HG03457 (cell line): Measurements from ENCODE around the gene RNF175.

Source experiments
- ATAC-seq: cut with Tn5 transposase; IDR thresholded peaks from one replicate; pipeline ENCODE4 v1.9.1; 2021; ENCODE audit warnings: moderate number of reproducible peaks; ENCODE audit not compliant: unreplicated experiment

The RNF175 gene

GRCh38 chr4:153785910-153786721 lies 26.3 kb upstream of the RNF175 start:
- no peak for ATAC-seq

GRCh38 chr4:153784166-153784699 lies 24.4 kb upstream of the RNF175 start:
- no peak for ATAC-seq

GRCh38 chr4:153782581-153782980 lies 22.8 kb upstream of the RNF175 start:
- no peak for ATAC-seq

- ATAC-seq, result no peak
These were observed 22.0 kb upstream of the RNF175 start for GRCh38 chr4:153781717-153782416.

- ATAC-seq, result no peak
These were observed 21.5 kb upstream of the RNF175 start for GRCh38 chr4:153781280-153781679.

GRCh38 chr4:153780876-153781275 lies 21.1 kb upstream of the RNF175 start:
- no peak for ATAC-seq

- no peak for ATAC-seq
These were observed 20.4 kb upstream of the RNF175 start for GRCh38 chr4:153780221-153780620.

GRCh38 chr4:153778383-153778782 lies 18.6 kb upstream of the RNF175 start:
- ATAC-seq, result no peak

GRCh38 chr4:153777421-153777820 lies 17.6 kb upstream of the RNF175 start:
- ATAC-seq, result no peak

- ATAC-seq, result no peak
These were observed 16.8 kb upstream of the RNF175 start for GRCh38 chr4:153776601-153777000.

GRCh38 chr4:153773236-153773690 lies 13.4 kb upstream of the RNF175 start:
- ATAC-seq, result no peak

- ATAC-seq, result no peak
These were observed 11.2 kb upstream of the RNF175 start for GRCh38 chr4:153771046-153771445.

- ATAC-seq, result no peak
These were observed 6.9 kb upstream of the RNF175 start for GRCh38 chr4:153766758-153767157.

- ATAC-seq, result no peak
These were observed 6.1 kb upstream of the RNF175 start for GRCh38 chr4:153765894-153766293.

GRCh38 chr4:153764601-153765368 lies 5.0 kb upstream of the RNF175 start:
- no peak for ATAC-seq

- no peak for ATAC-seq
These were observed 3.6 kb upstream of the RNF175 start for GRCh38 chr4:153763404-153763803.

- ATAC-seq, result no peak
These were observed 977 bp downstream of the RNF175 start for GRCh38 chr4:153758688-153759406.

GRCh38 chr4:153758136-153758535 lies 1.7 kb downstream of the RNF175 start:
- ATAC-seq, result no peak

GRCh38 chr4:153757407-153757806 lies 2.4 kb downstream of the RNF175 start:
- ATAC-seq, result no peak

GRCh38 chr4:153755186-153755585 lies 4.6 kb downstream of the RNF175 start:
- no peak for ATAC-seq
